DND-41 (cell line): ENCODE measurements around the gene TEF.

Experiments
- EZH2 ChIP-seq: IDR thresholded peaks from 3 replicates; pipeline ENCODE4 v1.6.1; 2012; ENCODE audit warnings: borderline replicate concordance, low read depth, mild to moderate bottlenecking, moderate library complexity, low read length, inconsistent platforms; ENCODE audit not compliant: severe bottlenecking
- TF ChIP-seq, protein P1 (sequence below): IDR thresholded peaks from 2 replicates; pipeline ENCODE4 v1.5.1; 2012; ENCODE audit warnings: borderline replicate concordance, low read length, moderate library complexity, mild to moderate bottlenecking; ENCODE audit not compliant: poor library complexity, severe bottlenecking; ENCODE audit errors: extremely low read depth

DNA sequence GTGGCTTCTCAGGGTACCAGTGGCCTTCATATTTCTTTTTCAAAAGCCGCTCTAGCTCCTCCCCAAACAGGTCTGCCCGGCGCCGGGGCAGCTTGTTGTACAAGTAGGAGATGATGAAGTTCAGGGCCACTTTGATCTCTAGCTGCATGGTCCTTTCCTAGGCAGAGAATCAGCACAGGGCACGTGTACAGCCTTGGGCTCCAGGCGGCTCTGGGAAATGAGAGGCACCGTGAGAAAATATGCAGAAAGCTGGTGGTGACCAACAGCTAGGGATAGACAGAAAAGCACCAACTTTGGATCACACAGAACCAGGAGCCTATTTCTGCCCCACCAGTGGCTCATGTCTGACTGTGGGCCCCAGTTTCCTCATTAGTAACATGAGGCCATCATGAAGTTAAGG lies 55.5 kb downstream of the TEF start:
- TF ChIP-seq, protein P1, sequence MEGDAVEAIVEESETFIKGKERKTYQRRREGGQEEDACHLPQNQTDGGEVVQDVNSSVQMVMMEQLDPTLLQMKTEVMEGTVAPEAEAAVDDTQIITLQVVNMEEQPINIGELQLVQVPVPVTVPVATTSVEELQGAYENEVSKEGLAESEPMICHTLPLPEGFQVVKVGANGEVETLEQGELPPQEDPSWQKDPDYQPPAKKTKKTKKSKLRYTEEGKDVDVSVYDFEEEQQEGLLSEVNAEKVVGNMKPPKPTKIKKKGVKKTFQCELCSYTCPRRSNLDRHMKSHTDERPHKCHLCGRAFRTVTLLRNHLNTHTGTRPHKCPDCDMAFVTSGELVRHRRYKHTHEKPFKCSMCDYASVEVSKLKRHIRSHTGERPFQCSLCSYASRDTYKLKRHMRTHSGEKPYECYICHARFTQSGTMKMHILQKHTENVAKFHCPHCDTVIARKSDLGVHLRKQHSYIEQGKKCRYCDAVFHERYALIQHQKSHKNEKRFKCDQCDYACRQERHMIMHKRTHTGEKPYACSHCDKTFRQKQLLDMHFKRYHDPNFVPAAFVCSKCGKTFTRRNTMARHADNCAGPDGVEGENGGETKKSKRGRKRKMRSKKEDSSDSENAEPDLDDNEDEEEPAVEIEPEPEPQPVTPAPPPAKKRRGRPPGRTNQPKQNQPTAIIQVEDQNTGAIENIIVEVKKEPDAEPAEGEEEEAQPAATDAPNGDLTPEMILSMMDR, result no peak
- TF ChIP-seq EZH2, result no peak
